Choroid plexus epithelial cell (primary cell): Measurements from ENCODE around the gene SPATS2L.

Experiments
- DNase-seq: peaks from one replicate; pipeline ENCODE4 v3.0.0-alpha.2; 2010; ENCODE audit warnings: low read depth
- H3K4me3 ChIP-seq: 2 replicates; pipeline ENCODE4 v1.5.1; 2011; ENCODE audit warnings: low read depth, mild to moderate bottlenecking, control low read depth, low read length, moderate library complexity
- TF ChIP-seq, protein P1 (sequence below): conservative IDR thresholded peaks from 2 replicates; pipeline ENCODE4 v1.5.1; 2011; ENCODE audit warnings: low read depth, mild to moderate bottlenecking, control low read depth, inconsistent platforms, low read length, moderate library complexity

The SPATS2L gene

GRCh38 chr2:200309296-200310049, 3.0 kb downstream of the SPATS2L start:
- H3K4me3 ChIP-seq = peak overlapping the region; percentile 76
- no peak for DNase-seq
- TF ChIP-seq, protein P1, sequence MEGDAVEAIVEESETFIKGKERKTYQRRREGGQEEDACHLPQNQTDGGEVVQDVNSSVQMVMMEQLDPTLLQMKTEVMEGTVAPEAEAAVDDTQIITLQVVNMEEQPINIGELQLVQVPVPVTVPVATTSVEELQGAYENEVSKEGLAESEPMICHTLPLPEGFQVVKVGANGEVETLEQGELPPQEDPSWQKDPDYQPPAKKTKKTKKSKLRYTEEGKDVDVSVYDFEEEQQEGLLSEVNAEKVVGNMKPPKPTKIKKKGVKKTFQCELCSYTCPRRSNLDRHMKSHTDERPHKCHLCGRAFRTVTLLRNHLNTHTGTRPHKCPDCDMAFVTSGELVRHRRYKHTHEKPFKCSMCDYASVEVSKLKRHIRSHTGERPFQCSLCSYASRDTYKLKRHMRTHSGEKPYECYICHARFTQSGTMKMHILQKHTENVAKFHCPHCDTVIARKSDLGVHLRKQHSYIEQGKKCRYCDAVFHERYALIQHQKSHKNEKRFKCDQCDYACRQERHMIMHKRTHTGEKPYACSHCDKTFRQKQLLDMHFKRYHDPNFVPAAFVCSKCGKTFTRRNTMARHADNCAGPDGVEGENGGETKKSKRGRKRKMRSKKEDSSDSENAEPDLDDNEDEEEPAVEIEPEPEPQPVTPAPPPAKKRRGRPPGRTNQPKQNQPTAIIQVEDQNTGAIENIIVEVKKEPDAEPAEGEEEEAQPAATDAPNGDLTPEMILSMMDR = no peak

DNA sequence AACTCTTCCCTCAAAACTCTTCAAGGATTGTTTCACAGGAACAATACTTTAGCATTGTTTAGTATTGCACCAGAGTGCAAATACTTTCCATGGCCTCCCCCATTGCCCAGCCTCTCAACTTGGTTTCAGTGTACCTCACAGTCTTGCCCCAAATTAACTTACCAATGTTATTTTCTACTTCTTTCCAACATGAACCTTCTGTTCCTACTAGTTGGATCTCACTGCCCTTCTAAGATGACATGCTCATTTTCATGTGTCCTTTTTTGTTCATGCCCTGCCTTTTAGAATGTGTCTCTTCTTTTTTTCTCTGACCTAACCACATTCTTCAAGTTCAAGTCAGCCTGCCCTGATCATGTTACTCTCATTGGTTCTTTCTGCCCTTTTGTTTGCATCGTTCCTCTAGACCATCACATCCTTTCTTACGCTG, 4.1 kb downstream of the SPATS2L start:
- H3K4me3 ChIP-seq = no peak overlapping the region
- peak; percentile 80 for DNase-seq
- TF ChIP-seq, protein P1 = no peak

- no peak overlapping the region for H3K4me3 ChIP-seq
- TF ChIP-seq, protein P1 = no peak
- DNase-seq = no peak
Observed at GRCh38 chr2:200311139-200311538, 4.6 kb downstream of the SPATS2L start.

DNA sequence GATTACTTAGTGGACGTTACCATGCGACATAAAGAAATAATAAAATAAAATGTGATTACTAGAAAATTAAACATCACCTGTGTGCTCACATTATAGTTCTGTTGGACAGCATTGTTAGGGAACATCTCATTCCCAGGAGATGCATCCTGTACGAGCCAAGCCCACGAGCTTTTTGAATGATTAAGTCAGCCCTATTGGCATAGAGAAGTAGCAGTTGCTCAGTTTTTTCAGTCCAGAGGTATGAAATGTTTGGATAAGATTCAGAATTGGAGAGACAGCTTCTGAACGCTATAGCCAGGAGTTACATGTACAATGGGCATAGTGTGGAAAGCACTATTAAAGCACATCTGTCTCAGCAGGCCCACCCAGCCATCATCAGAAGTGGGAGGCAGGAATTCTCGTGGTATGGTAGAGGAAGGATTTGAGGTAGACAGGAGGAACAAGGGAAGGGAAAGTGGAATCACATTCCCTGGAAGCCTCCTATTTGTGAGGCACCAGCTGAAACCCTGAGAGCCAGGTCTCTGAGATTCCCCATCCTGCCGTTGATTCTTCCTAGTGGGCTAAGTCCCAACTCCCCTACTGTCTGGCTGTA, 8.6 kb downstream of the SPATS2L start:
- H3K4me3 ChIP-seq = no peak overlapping the region
- peak; percentile 44 for DNase-seq
- TF ChIP-seq, protein P1 = no peak

- TF ChIP-seq, protein P1 = no peak
- no peak for DNase-seq
- no peak overlapping the region for H3K4me3 ChIP-seq
Observed at GRCh38 chr2:200317975-200318374, 11.5 kb downstream of the SPATS2L start.

- no peak overlapping the region for H3K4me3 ChIP-seq
- DNase-seq = no peak
- TF ChIP-seq, protein P1 = no peak
Observed at GRCh38 chr2:200318940-200319435, 12.5 kb downstream of the SPATS2L start.
